ENCODE results near the gene PLXDC2. TPM values are rescaled to one million over a fixed set of nuclear protein-coding genes. Genes with fewer than 3 reads are reported as not detected.

PLXDC2 gene
- total RNA-seq, 1 donor from 2014 or later, result 25.3 TPM

GRCh38 chr10:20265146-20265545 lies 448.9 kb downstream of the PLXDC2 start:
- DNase-seq (ENCODE audit: low spot score), result no peak

DNA sequence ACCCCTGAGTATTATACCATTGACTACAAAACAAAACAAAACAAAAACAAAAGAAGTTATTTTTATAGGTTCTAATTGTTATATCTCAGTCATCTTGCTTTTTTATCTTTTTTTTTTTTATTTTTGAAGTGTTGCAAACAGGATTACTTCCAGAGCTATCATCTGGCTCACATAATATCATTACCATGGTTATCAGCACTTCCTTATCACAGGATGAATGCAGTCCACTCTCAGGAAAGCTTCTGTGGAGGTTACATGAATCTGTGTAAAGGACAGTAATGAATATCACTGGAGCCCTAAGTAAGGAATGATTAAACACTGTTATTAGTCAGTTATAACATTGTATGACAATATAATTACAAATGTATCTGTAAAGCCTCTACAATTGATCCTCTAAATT lies 451.5 kb downstream of the PLXDC2 start:
- no peak for DNase-seq (ENCODE audit: low spot score)

- DNase-seq (ENCODE audit: low spot score), result peak; percentile 46
Measured at GRCh38 chr10:20271490-20271889, 455.3 kb downstream of the PLXDC2 start.

- no peak for DNase-seq (ENCODE audit: low spot score)
Measured at GRCh38 chr10:20272608-20273007, 456.4 kb downstream of the PLXDC2 start.

GRCh38 chr10:20274571-20274970 lies 458.3 kb downstream of the PLXDC2 start:
- DNase-seq (ENCODE audit: low spot score), result no peak

DNA sequence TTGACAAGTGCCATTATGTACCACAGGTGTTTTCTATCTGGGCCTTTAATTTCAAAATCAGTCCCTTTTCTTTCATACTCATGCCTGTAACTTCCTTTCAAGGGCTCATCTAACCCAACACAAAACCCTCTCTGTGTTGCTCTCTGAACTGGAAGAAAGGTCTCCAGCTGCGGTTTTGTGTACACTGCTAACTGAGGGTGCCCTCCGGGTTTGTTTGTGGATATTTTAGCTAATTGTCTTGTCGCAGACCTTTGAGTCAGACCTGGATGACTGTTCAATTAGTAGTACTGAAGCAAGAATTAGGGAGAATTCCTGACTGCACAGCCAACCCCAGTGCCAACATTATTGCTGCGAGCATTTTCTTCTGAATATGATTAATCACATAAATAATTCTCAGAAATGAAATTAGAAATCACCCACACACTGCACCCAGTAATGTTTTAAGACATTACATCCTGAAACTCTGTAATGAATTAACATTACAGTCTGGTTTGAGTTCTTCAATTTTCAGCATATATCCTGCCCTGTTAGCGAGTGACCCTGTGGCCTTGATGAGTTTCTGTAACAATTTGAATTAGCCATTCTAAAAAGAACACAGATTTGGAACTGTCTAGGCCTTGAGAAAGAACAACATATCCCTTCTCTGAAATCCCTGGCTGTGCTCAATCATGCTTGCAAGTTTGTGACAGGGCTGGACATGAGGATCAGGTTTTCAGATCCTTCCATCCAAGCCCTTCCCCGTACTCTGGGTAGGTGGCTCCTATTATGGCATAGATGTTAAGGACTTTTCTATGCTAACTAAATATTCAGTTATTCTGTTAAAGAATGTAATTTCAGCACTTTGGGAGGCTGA lies 460.1 kb downstream of the PLXDC2 start:
- no peak for DNase-seq (ENCODE audit: low spot score)

DNA sequence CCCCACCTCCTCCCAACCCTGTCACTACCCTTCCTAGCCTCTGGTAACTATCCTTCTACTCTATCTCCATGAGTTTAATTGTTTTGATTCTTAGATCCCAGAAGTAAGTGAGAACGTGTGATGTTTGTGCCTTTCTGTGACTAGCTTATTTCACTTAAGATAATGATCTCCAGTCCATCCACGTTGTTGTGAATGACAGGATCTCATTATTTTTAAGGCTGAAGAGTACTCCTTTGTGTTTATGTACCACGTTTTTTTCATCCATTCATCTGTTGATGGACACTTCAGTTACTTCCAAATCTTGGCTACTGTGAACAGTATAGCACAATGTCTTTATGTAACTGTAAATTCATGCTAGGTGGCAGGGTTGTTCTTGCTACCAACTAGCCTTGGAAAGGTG lies 461.6 kb downstream of the PLXDC2 start:
- no peak for DNase-seq (ENCODE audit: low spot score)

DNA sequence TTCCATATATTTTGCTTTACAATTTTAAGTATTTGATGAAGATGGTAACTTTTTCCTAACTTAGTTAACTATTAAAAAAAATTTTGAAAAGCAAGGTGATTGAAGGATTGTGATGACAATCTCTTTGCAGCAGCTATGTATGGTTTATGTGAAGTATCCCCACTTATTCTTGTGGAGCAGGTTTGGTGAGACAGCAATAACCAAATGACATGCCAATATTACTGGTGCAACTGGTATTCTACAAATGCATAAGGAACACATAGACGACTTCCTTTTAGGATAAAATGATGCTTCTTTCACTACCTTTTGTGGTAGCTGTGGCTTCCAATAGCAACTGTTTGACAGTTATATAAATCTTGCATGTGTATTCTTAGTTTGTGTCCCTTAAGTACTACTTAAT lies 465.3 kb downstream of the PLXDC2 start:
- peak; percentile 22 for DNase-seq (ENCODE audit: low spot score)

GRCh38 chr10:20287586-20287985 lies 471.4 kb downstream of the PLXDC2 start:
- DNase-seq (ENCODE audit: low spot score), result no peak

GRCh38 chr10:20288060-20288459 lies 471.8 kb downstream of the PLXDC2 start:
- DNase-seq (ENCODE audit: low spot score), result no peak

DNA sequence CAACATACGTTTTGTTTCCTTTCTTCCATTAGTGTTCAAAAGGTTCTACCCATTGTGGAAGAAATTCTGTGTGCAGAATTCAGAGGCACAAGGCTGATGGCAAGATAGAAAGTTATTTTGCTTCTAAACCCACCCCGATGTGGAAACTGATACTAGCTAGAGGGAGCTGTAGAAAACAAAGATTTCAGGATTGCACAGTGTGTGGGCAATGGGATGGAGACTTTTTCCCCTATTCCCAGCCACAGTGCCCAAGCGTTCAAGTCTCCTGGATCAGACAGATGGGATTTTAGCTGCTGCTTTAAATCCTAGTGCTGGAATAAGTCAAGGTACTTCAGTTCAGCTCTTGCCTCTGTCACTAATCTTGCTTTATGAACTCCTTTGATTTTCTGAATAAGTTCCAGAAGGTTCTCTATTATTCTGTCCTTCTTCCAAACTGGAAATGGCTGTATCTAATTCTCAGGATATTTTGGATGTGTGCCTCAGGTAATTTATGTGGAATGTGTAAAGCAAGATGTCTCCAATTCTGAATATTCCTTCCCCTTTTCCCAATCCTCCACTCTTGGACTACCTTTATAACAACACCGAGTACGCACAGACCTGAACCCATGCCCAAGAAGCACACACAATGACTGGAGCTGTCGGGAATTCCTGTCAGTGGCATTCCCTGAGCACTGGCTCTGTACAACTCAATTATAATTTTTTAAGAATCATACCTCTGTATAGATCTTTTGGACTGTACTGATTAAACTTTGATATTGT lies 473.0 kb downstream of the PLXDC2 start:
- no peak for DNase-seq (ENCODE audit: low spot score)

- DNase-seq (ENCODE audit: low spot score), result no peak
Measured at GRCh38 chr10:20298417-20298816, 482.2 kb downstream of the PLXDC2 start.

GRCh38 chr10:20299034-20299736 lies 483.0 kb downstream of the PLXDC2 start:
- DNase-seq (ENCODE audit: low spot score), result peak; percentile 52

- no peak for DNase-seq (ENCODE audit: low spot score)
Measured at GRCh38 chr10:20300735-20301134, 484.5 kb downstream of the PLXDC2 start.

DNA sequence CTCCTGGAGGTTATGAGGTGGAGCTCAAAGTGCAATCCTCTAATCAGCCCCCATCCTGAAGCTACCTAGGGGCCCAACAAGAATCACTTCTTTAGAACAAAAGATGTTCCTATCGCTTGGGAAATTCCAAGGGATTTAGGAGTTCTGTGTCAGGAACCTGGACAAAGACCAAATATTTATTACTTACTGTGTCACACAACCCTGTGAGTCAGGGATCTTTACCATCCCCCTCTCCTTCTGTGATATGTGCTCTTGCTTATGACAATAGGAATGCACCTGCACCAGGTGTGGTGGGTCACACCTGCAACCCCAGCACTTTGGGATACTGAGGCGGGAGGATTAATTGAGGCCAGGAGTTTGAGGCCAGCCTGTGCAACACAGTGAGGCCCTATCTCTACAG lies 485.8 kb downstream of the PLXDC2 start:
- DNase-seq (ENCODE audit: low spot score), result no peak

- DNase-seq (ENCODE audit: low spot score), result no peak
Measured at GRCh38 chr10:20303453-20304152, 487.4 kb downstream of the PLXDC2 start.

DNA sequence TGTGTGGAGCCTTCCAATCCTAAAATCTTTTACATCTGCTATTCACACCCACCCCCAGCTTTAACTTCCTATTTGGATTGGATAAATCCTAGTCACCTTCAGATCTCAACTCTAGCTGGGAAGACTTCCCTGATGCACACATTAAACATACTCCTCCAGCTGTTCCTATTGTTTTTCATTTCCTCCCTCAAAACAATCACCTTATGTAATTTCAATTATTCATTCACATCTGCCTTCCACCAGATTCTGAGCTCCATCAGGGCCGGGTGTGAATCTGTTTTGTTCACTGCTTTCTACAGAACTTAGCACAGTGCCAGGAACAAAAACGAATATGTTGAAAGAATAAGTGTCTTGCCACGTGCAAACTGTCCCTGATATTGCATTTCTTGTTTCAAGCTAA lies 497.4 kb downstream of the PLXDC2 start:
- no peak for DNase-seq (ENCODE audit: low spot score)

- no peak for DNase-seq (ENCODE audit: low spot score)
Measured at GRCh38 chr10:20314431-20314830, 498.2 kb downstream of the PLXDC2 start.

DNA sequence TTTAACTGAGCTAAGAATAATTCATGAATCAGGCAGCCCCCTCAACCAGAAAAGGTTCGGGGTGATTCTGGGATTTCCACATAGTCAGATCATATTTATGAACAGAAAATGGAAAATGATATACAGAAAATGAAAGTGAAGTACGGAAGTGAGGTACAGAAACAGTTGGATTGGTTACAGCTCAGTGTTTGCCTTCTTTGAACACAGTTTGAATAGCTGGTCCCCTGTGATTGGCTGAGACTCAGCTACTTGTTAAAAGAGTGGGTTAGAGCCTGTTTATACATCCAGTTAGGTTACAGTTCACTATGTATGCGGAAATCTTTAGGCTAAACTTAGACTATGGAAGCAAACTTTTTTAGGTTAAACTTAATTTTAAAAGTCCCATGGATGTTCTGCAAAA lies 511.7 kb downstream of the PLXDC2 start:
- no peak for DNase-seq (ENCODE audit: low spot score)

DNA sequence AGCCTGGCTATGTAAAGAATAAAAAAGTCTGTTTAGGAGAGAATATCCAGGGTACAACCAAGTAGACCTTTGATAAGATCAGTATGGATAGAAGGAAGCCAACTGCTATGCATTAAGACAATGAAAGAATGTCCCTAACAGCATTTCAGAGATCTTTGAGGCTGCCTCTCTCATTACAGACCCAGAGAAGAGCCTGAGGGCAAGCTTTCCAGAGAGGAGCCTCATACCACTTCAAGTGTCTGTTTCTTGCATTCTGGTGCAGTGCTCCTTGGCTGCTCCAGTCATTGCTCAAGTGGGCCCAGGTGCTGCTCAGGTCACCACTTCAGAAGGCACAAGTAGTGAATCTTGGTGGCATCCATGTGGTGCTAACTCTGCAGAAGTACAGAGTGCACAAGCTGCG lies 514.0 kb downstream of the PLXDC2 start:
- peak; percentile 13 for DNase-seq (ENCODE audit: low spot score)

GRCh38 chr10:20334559-20334958 lies 518.3 kb downstream of the PLXDC2 start:
- no peak for DNase-seq (ENCODE audit: low spot score)

All from umbilical cord (tissue), 2 donors.